K562 (cell line): Measurements from ENCODE around the gene C1QTNF3. TPM values are rescaled to one million over a fixed set of nuclear protein-coding genes. Genes with fewer than 3 reads are reported as not detected.

ENCODE experiments used
- ATAC-seq: fragments of 200-7000 bp; cut with Tn5 transposase; 3 replicates; pipeline ENCODE4 v1.9.1; 2020; ENCODE audit warnings: moderate library complexity
- BruUV-seq: library from RNA; stranded (reverse); fragments of 400-500 nt; replicated peaks from 2 replicates; lab custom pipeline; 2021; lab: Mats Ljungman, UMichigan
- CTCF ChIA-PET: fragments of 300-600 bp; formaldehyde crosslinking; extraction: SDS; loops from one replicate; lab custom pipeline; 2021; ENCODE audit warnings: low intra/inter-chr PET ratio; lab: Yijun Ruan, JAX
- POLR2A ChIA-PET: fragments of 300-600, 350-650 bp; sonication (Branson Sonifier 250); formaldehyde crosslinking; extraction: SDS; loops from one replicate; lab custom pipeline; 2021; ENCODE audit warnings: antibody characterized with exemption, inconsistent platforms; lab: Yijun Ruan, JAX
- DNase-seq, 4 experiments: peaks; one replicate each; pipeline versions ENCODE4 v3.0.0 to v3.0.0-alpha.2; 2011 to 2018; ENCODE audit warnings: low spot score in 3 of 4, mixed read lengths in 3 of 4; ENCODE audit errors: extremely low read depth in 1 of 4
- FAIRE-seq: peaks from 2 replicates; lab custom pipeline; 2011; peaks lifted over from hg19 to GRCh38; lab: Jason Lieb, UNC
- H2AFZ ChIP-seq: 2 replicates; pipeline ENCODE4 v1.6.0; 2011; ENCODE audit warnings: low read depth, low read length, control low read depth, inconsistent platforms
- H3K27ac ChIP-seq: fragments of 200-600 bp; 3 replicates; pipeline ENCODE4 v1.8.0; 2011; ENCODE audit warnings: low read depth, mild to moderate bottlenecking, control low read depth, inconsistent platforms, low read length, moderate library complexity, mixed read lengths; ENCODE audit errors: extremely low read depth
- H3K27me3 ChIP-seq, 2 experiments: fragments of 300-600 bp in 1 of 2; 2 replicates in 1 of 2; 3 replicates in 1 of 2; pipeline versions ENCODE4 v1.6.0 to v1.8.0; 2011; ENCODE audit warnings: inconsistent platforms in 2 of 2, low read length in 2 of 2, mild to moderate bottlenecking in 1 of 2, mixed read lengths in 1 of 2, moderate library complexity in 1 of 2; ENCODE audit not compliant: control insufficient read depth in 2 of 2, insufficient read depth in 2 of 2
- H3K36me3 ChIP-seq: fragments of 300-600 bp; 3 replicates; pipeline ENCODE4 v1.8.0; 2011; ENCODE audit warnings: mild to moderate bottlenecking, low read length, inconsistent platforms; ENCODE audit not compliant: control insufficient read depth, insufficient read depth
- H3K4me1 ChIP-seq, 2 experiments: fragments of 200-600 bp in 1 of 2; replicated peaks in 1 of 2; 2 replicates in 1 of 2; 3 replicates in 1 of 2; pipeline versions ENCODE4 v1.5.1 to v1.8.0; 2011; ENCODE audit warnings: inconsistent platforms in 2 of 2, low read length in 2 of 2, mild to moderate bottlenecking in 1 of 2, mixed read lengths in 1 of 2, moderate library complexity in 1 of 2; ENCODE audit not compliant: control insufficient read depth in 2 of 2, insufficient read depth in 2 of 2
- H3K4me2 ChIP-seq: 2 replicates; pipeline ENCODE4 v1.6.1; 2011; ENCODE audit warnings: low read length, control low read depth, inconsistent platforms, mixed read lengths; ENCODE audit not compliant: insufficient read depth
- H3K4me3 ChIP-seq: fragments of 200-600 bp; sonication (generic), shearing (Covaris generic); 2 replicates; pipeline ENCODE4 v1.5.1; 2016; ENCODE audit warnings: control low read depth, inconsistent platforms
- H3K79me2 ChIP-seq: fragments of 200-600 bp; 3 replicates; pipeline ENCODE4 v1.8.0; 2011; ENCODE audit warnings: low read length, inconsistent platforms; ENCODE audit not compliant: control insufficient read depth, insufficient read depth
- H3K9ac ChIP-seq, 2 experiments: 2 replicates each; pipeline versions ENCODE4 v1.6.0 to v1.6.1; 2011; ENCODE audit warnings: low read depth in 2 of 2, low read length in 2 of 2, control low read depth in 1 of 2, inconsistent platforms in 1 of 2, mild to moderate bottlenecking in 1 of 2, mixed read lengths in 1 of 2; ENCODE audit not compliant: insufficient read depth in 1 of 2
- H3K9me1 ChIP-seq: one replicate; pipeline ENCODE4 v1.6.0; 2011; ENCODE audit warnings: inconsistent platforms, mild to moderate bottlenecking, low read length, moderate library complexity; ENCODE audit not compliant: control insufficient read depth, insufficient read depth
- H3K9me3 ChIP-seq: replicated peaks from 2 replicates; pipeline ENCODE4 v1.5.1; 2011; ENCODE audit warnings: low read depth, low read length, inconsistent platforms; ENCODE audit not compliant: control insufficient read depth, insufficient read depth
- H4K20me1 ChIP-seq: replicated peaks from 2 replicates; pipeline ENCODE4 v1.6.1; 2011; ENCODE audit warnings: low read length, inconsistent platforms, mixed read lengths; ENCODE audit not compliant: control insufficient read depth, insufficient read depth
- CTBP1 ChIP-seq: fragments of 450-650 bp; IDR thresholded peaks from 2 replicates; pipeline ENCODE4 v1.6.1; 2016; ENCODE audit warnings: borderline replicate concordance
- FOXP4 ChIP-seq: sonication (generic); formaldehyde crosslinking; IDR thresholded peaks from 2 replicates; pipeline ENCODE4 v1.8.0; 2022; ENCODE audit warnings: mild to moderate bottlenecking, missing genetic modification reagents, borderline replicate concordance
- NR0B1 ChIP-seq: fragments of 450-650 bp; IDR thresholded peaks from one replicate; pipeline ENCODE4 v1.6.1; 2018; ENCODE audit warnings: mild to moderate bottlenecking, moderate library complexity; ENCODE audit not compliant: partially characterized antibody
- TEAD2 ChIP-seq: fragments of 450-650 bp; IDR thresholded peaks from 2 replicates; pipeline ENCODE4 v1.6.1; 2016; ENCODE audit warnings: missing genetic modification characterization, control low read depth, missing compliant biosample characterization
- WGBS: fragments of 100-300 bp; shearing (Covaris generic); methylation state at CpG from one replicate; pipeline ENCODE4 v1.1.6; 2016; ENCODE audit warnings: low coverage, mixed read lengths; ENCODE audit not compliant: insufficient coverage; ENCODE audit errors: missing lambda C conversion rate; 5-methylcytosine and 5-hydroxymethylcytosine counted together
- in situ Hi-C: fragments of 300-500 bp; cut with MboI; formaldehyde crosslinking; loops from 4 replicates; pipeline ENCODE4 v1.15.0; 2018; ENCODE audit warnings: inconsistent platforms, mixed read lengths
- intact Hi-C: fragments of 100-400 bp; cut with micrococcal nuclease; formaldehyde crosslinking; loops from 2 replicates; pipeline ENCODE4 v1.14.2; 2022
- polyA plus RNA-seq, 8 experiments: library from polyadenylated mRNA; depleted of rRNA in 4 of 8; stranded (reverse) in 5 of 8; unstranded in 3 of 8; fragments of >200 nt; fragmentation: Nextera tagmentation in 2 of 8; fragmentation: Illumina TruSeq in 1 of 8; extraction: Ambion mirVana in 2 of 8; extraction: Trizol in 1 of 8; gene quantifications; 2 replicates each; pipeline versions ENCODE4 v1.2.1 to v1.2.3, GENCODE V29; 2011 to 2014; ENCODE audit warnings: inconsistent platforms in 1 of 8, missing spikeins in 1 of 8
- total RNA-seq, 7 experiments: library from RNA; depleted of rRNA in 6 of 7; stranded (reverse); fragments of >200 nt in 6 of 7; fragmentation: Illumina TruSeq in 2 of 7; extraction: Trizol in 2 of 7; gene quantifications; 2 replicates each; pipeline versions ENCODE4 v1.2.1 to v1.2.3, GENCODE V29; 2011 to 2021; ENCODE audit warnings: low replicate concordance in 1 of 7
- TF ChIP-seq, protein P1 (sequence below): fragments of 250-450 bp; sonication (Bioruptor Pico); IDR thresholded peaks from 2 replicates; pipeline ENCODE4 v1.5.0; 2021; ENCODE audit warnings: mild to moderate bottlenecking, moderate library complexity

Gene C1QTNF3
- total and polyA plus RNA-seq, 9 of the 15 experiments (the other 6 are each of a cell fraction or from before 2014, with no cell fraction given) = 0.51 to 3.3 (median 2.0) TPM

- POLR2A ChIA-PET = interaction anchor here (0.7 to 2.0 kb wide), 2 partner anchors 11 to 113 kb away, joined by 3 to 6 read pairs; no protein-coding TSS in a partner anchor
- no peak for FAIRE-seq
- Histone ChIP-seq H3K9me1 (no peaks in the 10 kb centered on the region), H3K27ac (no peak overlapping the region), H3K4me1 (no peaks in the 10 kb centered on the region), H3K36me3 (no peaks in the 10 kb centered on the region), H3K9ac (no peak overlapping the region), H3K4me2 (no peak overlapping the region), H3K4me3 (no peak overlapping the region), H3K79me2 (no peaks in the 10 kb centered on the region), H2AFZ (no peak overlapping the region), H3K9me3 (no peaks in the 10 kb centered on the region), H4K20me1 (no peaks in the 10 kb centered on the region), H3K27me3 (0 out of 5 replicates have a peak, but pooled peaks cover 0 to 2% of the 10 kb centered on the region in 2 experiments)
- no peak for TF ChIP-seq CTBP1
- TF ChIP-seq FOXP4 = no peak
- TF ChIP-seq, protein P1, sequence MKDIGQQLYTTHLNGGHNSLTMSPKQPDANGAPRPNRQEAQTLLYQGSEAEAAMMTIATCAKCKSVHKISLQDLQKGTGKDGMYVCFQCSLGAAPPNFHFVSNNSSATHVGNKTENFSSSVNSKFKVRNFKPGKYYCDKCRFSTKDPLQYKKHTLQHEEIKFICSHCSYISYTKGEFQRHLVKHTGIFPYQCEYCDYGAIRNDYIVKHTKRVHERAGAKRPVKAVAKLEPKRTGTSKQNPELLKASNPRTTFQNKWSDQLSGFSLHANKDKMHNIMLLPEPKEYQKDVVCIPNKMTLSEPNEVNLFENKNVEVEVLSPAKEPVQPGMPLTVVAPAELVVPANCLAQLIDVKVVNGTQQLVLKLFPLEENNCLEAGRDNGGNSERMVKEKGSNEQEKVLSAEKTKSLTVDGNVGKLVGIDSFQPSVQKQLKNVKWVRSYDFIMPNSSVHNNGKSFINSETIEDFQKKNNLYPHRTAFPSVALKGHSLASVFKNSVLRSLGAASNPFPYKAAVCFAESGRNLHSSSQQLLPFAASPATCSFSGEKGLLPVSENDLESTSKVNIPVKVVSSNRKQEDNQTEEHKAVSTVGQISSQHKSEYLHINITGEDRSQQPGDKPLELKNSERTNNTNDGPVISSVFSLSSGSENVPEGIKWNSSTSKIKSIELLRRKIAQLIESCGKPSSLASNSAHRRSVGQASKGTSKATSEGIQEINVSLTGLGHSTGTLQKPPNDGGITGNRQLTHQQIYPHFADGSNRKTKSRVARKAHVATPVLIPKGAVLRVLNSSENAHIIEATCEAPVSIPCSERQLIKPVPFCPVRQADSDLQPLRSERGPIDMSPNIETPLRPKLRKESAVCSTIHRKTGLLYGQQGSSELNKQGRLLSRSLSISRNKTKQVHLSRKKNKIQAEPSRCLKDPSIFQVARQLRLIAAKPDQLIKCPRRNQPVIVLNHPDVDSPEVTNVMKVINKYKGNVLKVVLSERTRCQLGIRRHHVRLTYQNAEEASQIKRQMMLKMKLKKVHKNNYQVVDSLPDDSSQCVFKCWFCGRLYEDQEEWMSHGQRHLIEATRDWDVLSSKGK (CRISPR knock-in tag) = no peak
- TF ChIP-seq NR0B1 = no peak
- no peak for TF ChIP-seq TEAD2 (tag)
- ATAC-seq = no peak
- in situ Hi-C loops (no loop called here), intact Hi-C loops (no loop called here)
- DNase-seq = no peak
- 0% methylated on average over 3 of the region's 3 CpGs for WGBS
- BruUV-seq = no TSS peak
- CTCF ChIA-PET = interaction anchor here (0.7 kb wide), 1 partner anchor 929 kb away, joined by 3 read pairs; no protein-coding TSS in a partner anchor
Measured at GRCh38 chr5:33968211-33969005, 74.6 kb downstream of the C1QTNF3 start.
